Heart left ventricle (tissue), 16 donors: Measurements from ENCODE around the gene LAMP1. TPM values are rescaled to one million over a fixed set of nuclear protein-coding genes. Genes with fewer than 3 reads are reported as not detected.

Experiments used
- ATAC-seq, 4 donors: fragments of 200-7000 bp; cut with Tn5 transposase; one replicate each; pipeline ENCODE4 v1.9.1; 2020 to 2022; ENCODE audit warnings: moderate library complexity in 4 of 4, mild to moderate bottlenecking in 3 of 4, moderate number of reproducible peaks in 1 of 4
- DNase-seq, 5 donors: peaks; one replicate each; pipeline ENCODE4 v3.0.0-alpha.2; 2020
- H3K27ac ChIP-seq, 12 donors: fragments of 200-600 bp; sonication (generic) in 4 of 12; one replicate each; pipeline versions ENCODE4 v1.5.0 to v1.8.0; 2016 to 2022; ENCODE audit warnings: mild to moderate bottlenecking in 2 of 12
- H3K27me3 ChIP-seq, 9 donors: fragments of 200-600 bp; sonication (generic) in 2 of 9; one replicate each; pipeline versions ENCODE4 v1.5.1 to v1.8.0; 2016 to 2022; ENCODE audit warnings: mild to moderate bottlenecking in 3 of 9
- H3K36me3 ChIP-seq, 9 donors: fragments of 200-600 bp; sonication (generic) in 2 of 9; one replicate each; pipeline versions ENCODE4 v1.5.0 to v1.8.0; 2018 to 2022; ENCODE audit warnings: mild to moderate bottlenecking in 2 of 9
- H3K4me1 ChIP-seq, 12 donors: fragments of 200-600 bp; sonication (generic) in 4 of 12; one replicate each; pipeline versions ENCODE4 v1.5.0 to v1.8.0; 2016 to 2022; ENCODE audit warnings: mild to moderate bottlenecking in 3 of 12
- H3K4me3 ChIP-seq, 12 donors: fragments of 200-600 bp; sonication (generic) in 4 of 12; one replicate each; pipeline versions ENCODE4 v1.5.0 to v1.8.0; 2017 to 2022; ENCODE audit warnings: mild to moderate bottlenecking in 9 of 12, moderate library complexity in 4 of 12
- H3K9me3 ChIP-seq, 12 donors: fragments of 200-600 bp; sonication (generic) in 4 of 12; one replicate each; pipeline versions ENCODE4 v1.5.0 to v1.8.0; 2016 to 2022; ENCODE audit warnings: mild to moderate bottlenecking in 1 of 12
- POLR2A ChIP-seq, 2 donors: fragments of 450-650 bp; IDR thresholded peaks; one replicate each; pipeline ENCODE4 v1.6.1; 2017; ENCODE audit warnings: antibody characterized with exemption in 2 of 2, mild to moderate bottlenecking in 2 of 2, moderate library complexity in 2 of 2
- WGBS, 4 donors: extraction: QIAGEN DNeasy Blood & Tissue Kit in 2 of 4; methylation state at CpG; one replicate each; pipeline versions ENCODE4 v1.1.5 to v1.1.7; 2013 to 2018; 5-methylcytosine and 5-hydroxymethylcytosine counted together
- intact Hi-C, 10 donors: fragments of 100-400 bp; cut with DNase I; formaldehyde crosslinking; loops; one replicate each; pipeline versions ENCODE4 v1.11.1 to v1.14.2; 2022
- polyA plus RNA-seq, 2 donors: library from polyadenylated mRNA; stranded (reverse); fragments of 200-250 nt; gene quantifications; one replicate each; pipeline ENCODE4 v1.2.3, GENCODE V29; 2013
- total RNA-seq, 9 donors: library from RNA; depleted of rRNA in 2 of 9; stranded (reverse); fragments of >200 nt in 2 of 9; fragmentation: NEBNext Ultra II Directional in 3 of 9; extraction: Animal tissue kit (Norgen Biotek cat#: 25700) in 3 of 9; gene quantifications; one replicate each; pipeline versions ENCODE4 v1.1.0 to v1.2.4, GENCODE V29; 2016 to 2023
- TF ChIP-seq, protein P1 (sequence below), 12 donors: fragments of 200-600 bp; sonication (generic) in 4 of 12; IDR thresholded peaks; one replicate each; pipeline versions ENCODE4 v1.5.0 to v1.8.0; 2018 to 2022; ENCODE audit warnings: antibody characterized with exemption in 12 of 12, mild to moderate bottlenecking in 5 of 12
- donor health status: ischemic (EF 13 %, LVEDD 7.1; RV severe dilation, severe dysfunction).
- donor health status: healthy with polysubstance abuse.
- donor health status: DM: no; HTN: yes; CAD: no.
- donor health status: DM: no; HTN: no; CAD: no.
- donor health status: ischemic (EF 25% LVEDD 6.9; RV normal size, moderate dysfunction).
- donor health status: ischemic (EF 25% LVEDD 5.7; RV mildly dilated, moderate dysfunction).
- donor health status: healthy.
- donor health status: DM: yes; HTN: yes; CAD: no.
- donor health status: ischemic (EF 35%, LVEDD 5.7; RV mildly dilated, moderate dysfunction).
- donor health status: nonischemic (EF 11% LVEDD 7.7; RV severe dilation, severe dysfunction).
- donor health status: DM: yes; HTN: yes; CAD: no.
- donor health status: PGD.
- donor health status: ischemic (EF 29% LVEDD 5.4; RV normal size, mild dysfunction).
- donor health status: nonischemic (EF 23%, LVEDD 6.1; RV moderate dilation, normal function).

LAMP1 gene
- total and polyA plus RNA-seq, 11 donors, result 41.4 to 214 (median 97.6) TPM

- TF ChIP-seq, protein P1, sequence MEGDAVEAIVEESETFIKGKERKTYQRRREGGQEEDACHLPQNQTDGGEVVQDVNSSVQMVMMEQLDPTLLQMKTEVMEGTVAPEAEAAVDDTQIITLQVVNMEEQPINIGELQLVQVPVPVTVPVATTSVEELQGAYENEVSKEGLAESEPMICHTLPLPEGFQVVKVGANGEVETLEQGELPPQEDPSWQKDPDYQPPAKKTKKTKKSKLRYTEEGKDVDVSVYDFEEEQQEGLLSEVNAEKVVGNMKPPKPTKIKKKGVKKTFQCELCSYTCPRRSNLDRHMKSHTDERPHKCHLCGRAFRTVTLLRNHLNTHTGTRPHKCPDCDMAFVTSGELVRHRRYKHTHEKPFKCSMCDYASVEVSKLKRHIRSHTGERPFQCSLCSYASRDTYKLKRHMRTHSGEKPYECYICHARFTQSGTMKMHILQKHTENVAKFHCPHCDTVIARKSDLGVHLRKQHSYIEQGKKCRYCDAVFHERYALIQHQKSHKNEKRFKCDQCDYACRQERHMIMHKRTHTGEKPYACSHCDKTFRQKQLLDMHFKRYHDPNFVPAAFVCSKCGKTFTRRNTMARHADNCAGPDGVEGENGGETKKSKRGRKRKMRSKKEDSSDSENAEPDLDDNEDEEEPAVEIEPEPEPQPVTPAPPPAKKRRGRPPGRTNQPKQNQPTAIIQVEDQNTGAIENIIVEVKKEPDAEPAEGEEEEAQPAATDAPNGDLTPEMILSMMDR (IDR thresholded peaks at IDR 0.05), result no peak
- TF ChIP-seq POLR2A (IDR thresholded peaks at IDR 0.05), result no peak
- Histone ChIP-seq H3K9me3 (no peaks in the 10 kb centered on the region), H3K4me3 (peak overlapping the region in 4 of 12 donors; percentile 84 to 90 (median 86)), H3K4me1 (peaks cover 0 to 54% (median 23%) of the 10 kb centered on the region in 12 donors), H3K27ac (no peak overlapping the region), H3K27me3 (peaks cover 0 to 10% (median 4%) of the 10 kb centered on the region in 9 donors), H3K36me3 (peaks cover 0 to 6% (median 0%) of the 10 kb centered on the region in 9 donors)
- intact Hi-C loops, result loop anchor here in 4 of 10 donors (5.0 to 10.0 kb wide), 3 partner anchors 78 to 99 kb away; no protein-coding TSS in a partner anchor
- no peak for ATAC-seq
- WGBS, 4 donors, result 90 to 93% (median 91%) methylated on average over 6 of the region's 6 CpGs
- DNase-seq, result no peak
These were observed 1.3 kb upstream of the LAMP1 start for GRCh38 chr13:113295776-113296175.

DNA sequence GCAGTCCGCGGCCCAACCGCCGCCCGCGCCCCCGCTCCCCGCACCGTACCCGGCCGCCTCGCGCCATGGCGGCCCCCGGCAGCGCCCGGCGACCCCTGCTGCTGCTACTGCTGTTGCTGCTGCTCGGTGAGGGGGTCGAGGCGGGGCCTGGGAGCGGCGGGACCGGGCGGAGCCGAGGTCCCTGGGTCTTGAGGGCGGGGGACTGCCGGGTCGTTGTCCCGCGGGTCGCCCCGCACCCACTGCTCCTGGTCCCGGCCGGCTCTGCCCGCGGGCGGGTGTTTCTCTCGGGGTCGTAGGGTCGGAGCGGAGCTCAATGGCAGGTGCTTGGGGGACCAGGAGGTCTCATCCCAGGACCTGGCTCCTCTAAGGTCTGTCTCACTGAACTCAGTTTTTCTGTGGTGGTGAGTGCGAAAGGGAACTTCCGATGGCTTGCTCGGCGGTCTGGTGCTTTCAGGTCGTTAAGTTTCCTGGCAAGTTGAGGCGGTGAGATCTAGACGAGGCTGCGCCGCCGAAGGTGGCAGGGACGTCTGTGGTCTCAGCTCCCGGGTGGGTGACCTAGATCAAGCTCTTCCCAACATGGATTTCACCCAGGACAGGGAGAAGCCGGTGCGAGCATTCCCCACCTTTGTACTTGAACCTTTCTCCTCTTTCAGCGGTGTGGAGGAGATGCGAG is 467 bp downstream of the LAMP1 start:
- 0 to 1% (median 1%) methylated on average over 31 to 58 of the region's 58 CpGs for WGBS, 4 donors
- peak in 2 of 5 donors; percentile 25 to 31 for DNase-seq
- peaks cover 0 to 47% (median 23%) of the 10 kb centered on the region in 12 donors for H3K4me1 ChIP-seq
- TF ChIP-seq, protein P1 (IDR thresholded peaks at IDR 0.05), result no peak
- TF ChIP-seq POLR2A (IDR thresholded peaks at IDR 0.05), result no peak
- peak in 1 of 4 donors; percentile 2 for ATAC-seq
- H3K9me3 ChIP-seq, result no peaks in the 10 kb centered on the region
- peak overlapping the region; percentile 77 to 98 (median 88) for H3K4me3 ChIP-seq
- H3K27ac ChIP-seq, result peak overlapping the region; percentile 53 to 95 (median 90)
- no peaks in the 10 kb centered on the region for H3K27me3 ChIP-seq
- H3K36me3 ChIP-seq, result peaks cover 0 to 13% (median 0%) of the 10 kb centered on the region in 9 donors
- intact Hi-C loops, result loop anchor here in 4 of 10 donors (5.0 to 10.0 kb wide), 3 partner anchors 80 to 97 kb away; no protein-coding TSS in a partner anchor

DNA sequence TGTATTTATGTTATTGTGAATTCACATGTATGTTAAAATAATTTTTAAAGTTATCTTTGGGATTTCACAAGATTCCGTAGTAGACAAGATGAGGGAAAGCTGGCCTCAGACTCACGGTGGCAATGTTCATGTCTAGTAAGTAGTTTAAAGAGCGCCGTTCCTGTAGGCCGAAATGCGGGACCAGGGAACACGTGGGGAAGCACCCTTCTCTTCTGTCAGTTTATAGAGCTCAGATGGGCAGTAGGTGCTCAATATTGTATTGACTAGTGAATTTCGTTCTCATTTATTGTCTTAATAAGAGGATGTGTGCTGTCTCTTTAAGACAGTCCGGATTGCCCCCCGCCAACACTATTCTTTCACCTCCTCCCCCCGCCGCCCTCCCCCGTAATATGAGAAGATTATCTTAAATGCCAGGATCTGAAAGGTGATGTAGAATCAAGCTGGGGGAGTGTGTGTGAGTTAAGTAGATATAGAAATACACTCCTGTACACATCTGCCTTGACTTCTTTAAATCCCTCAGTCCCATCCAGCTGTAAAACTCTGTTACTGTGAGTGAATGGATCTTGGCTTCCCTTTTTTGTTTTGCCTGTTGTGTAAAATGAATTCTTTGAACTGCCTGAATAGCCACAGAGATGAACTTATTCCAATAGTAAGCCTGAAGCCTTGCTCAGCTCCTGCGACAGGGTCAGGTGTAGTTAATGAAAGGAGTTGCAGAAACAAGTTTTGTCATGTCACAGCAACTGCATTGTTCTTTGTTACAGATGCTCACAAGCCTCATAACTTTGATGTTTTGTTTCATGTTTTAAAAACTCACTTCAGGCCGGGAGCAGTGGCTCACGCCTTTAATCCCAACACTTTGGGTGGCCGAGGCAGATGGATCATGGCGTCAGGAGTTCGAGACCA is 1.3 kb downstream of the LAMP1 start:
- Histone ChIP-seq H3K4me1 (peaks cover 0 to 51% (median 23%) of the 10 kb centered on the region in 12 donors), H3K4me3 (peak overlapping the region; percentile 77 to 98 (median 88)), H3K27ac (peak overlapping the region in 8 of 12 donors; percentile 88 to 95 (median 92)), H3K36me3 (peaks cover 0 to 21% (median 5%) of the 10 kb centered on the region in 9 donors), H3K27me3 (no peaks in the 10 kb centered on the region), H3K9me3 (no peaks in the 10 kb centered on the region)
- ATAC-seq, result no peak
- no peak for TF ChIP-seq POLR2A (IDR thresholded peaks at IDR 0.05)
- TF ChIP-seq, protein P1 (IDR thresholded peaks at IDR 0.05), result no peak
- 36 to 41% (median 37%) methylated on average over 19 of the region's 19 CpGs for WGBS, 4 donors
- DNase-seq, result no peak
- intact Hi-C loops, result loop anchor here in 4 of 10 donors (5.0 to 10.0 kb wide), 3 partner anchors 81 to 97 kb away; no protein-coding TSS in a partner anchor
